ENCODE measurements around the gene TRMT1. TPM values are rescaled to one million over a fixed set of nuclear protein-coding genes. Genes with fewer than 3 reads are reported as not detected.

The TRMT1 gene
- total RNA-seq, 1 experiment from 2014 or later = 91.8 TPM

GRCh38 chr19:13103581-13104359 lies 12.8 kb downstream of the TRMT1 start:
- no peaks in the 10 kb centered on the region for H3K9me3 ChIP-seq (ENCODE audit: low read length)
- no peaks in the 10 kb centered on the region for H4K20me1 ChIP-seq (ENCODE audit: low read length)
- TF ChIP-seq EZH2 (IDR thresholded peaks at IDR 0.05; ENCODE audit: low read length, unreplicated experiment) (no peak), CTCF (conservative IDR thresholded peaks at IDR 0.05; ENCODE audit: low read depth, low read length) (no peak), EZH2phosphoT487 (IDR thresholded peaks at IDR 0.05; ENCODE audit: borderline replicate concordance, low read length) (no peak)
- ChIA-PET CTCF (interaction anchor here (0.6 to 2.3 kb wide), 4 partner anchors 126 to 1507 kb away, joined by 8 to 19 read pairs (median 12); no protein-coding TSS in a partner anchor), POLR2A (ENCODE audit: unreplicated experiment) (no interaction called here)
- peaks cover 10% of the 10 kb centered on the region; the same call in 1 of the 2 replicates for H3K4me1 ChIP-seq (ENCODE audit: insufficient read depth, low read length)
- H3K4me2 ChIP-seq (ENCODE audit: low read length) = peak overlapping the region; percentile 52
- H2AFZ ChIP-seq (ENCODE audit: low read length) = peak overlapping the region; percentile 70
- H3K36me3 ChIP-seq (ENCODE audit: low read depth, low read length) = 0 out of 2 replicates have a peak, but pooled peaks cover 2% of the 10 kb centered on the region
- intact Hi-C loops (cut with micrococcal nuclease) = loop anchor here (5.0 kb wide), 1 partner anchor 49 kb away; the partner anchor contains the start of genes IER2 and STX10
- H3K27me3 ChIP-seq (ENCODE audit: low read length) = no peaks in the 10 kb centered on the region
- H3K27ac ChIP-seq (ENCODE audit: low read length) = no peak overlapping the region
- no peaks in the 10 kb centered on the region for H3K9me2 ChIP-seq (replicated peaks; ENCODE audit: low read length)
- H3K79me2 ChIP-seq (ENCODE audit: low read length) = no peaks in the 10 kb centered on the region
- BruUV-seq (replicated peaks) = no TSS peak
- peak overlapping the region; percentile 14; the same call in 1 of the 2 replicates for H3K9ac ChIP-seq (ENCODE audit: low read length)
- ATAC-seq = no peak
- peak overlapping the region; percentile 57 for H3K4me3 ChIP-seq (ENCODE audit: low read length)
- DNase-seq = no peak
- H3F3A ChIP-seq (ENCODE audit: low read length, unreplicated experiment) = no peaks in the 10 kb centered on the region

GRCh38 chr19:13102666-13103580 lies 13.6 kb downstream of the TRMT1 start, which contains the start of gene LYL1:
LYL1 (minus strand) TSS chr19:13102858; CDS start chr19:13101171, 1,687 bp downstream.
- H3K79me2 ChIP-seq (ENCODE audit: low read length) = no peaks in the 10 kb centered on the region
- no peaks in the 10 kb centered on the region for H3K9me3 ChIP-seq (ENCODE audit: low read length)
- H3K4me1 ChIP-seq (ENCODE audit: insufficient read depth, low read length) = peaks cover 13% of the 10 kb centered on the region; the same call in 1 of the 2 replicates
- H3K4me3 ChIP-seq (ENCODE audit: low read length) = peak within 1 kb of the TSS; percentile 51
- H3K36me3 ChIP-seq (ENCODE audit: low read depth, low read length) = 0 out of 2 replicates have a peak, but pooled peaks cover 2% of the 10 kb centered on the region
- ATAC-seq (peak; percentile 37), DNase-seq (no peak)
- TF ChIP-seq EZH2 (IDR thresholded peaks at IDR 0.05; ENCODE audit: low read length, unreplicated experiment) (no peak), EZH2phosphoT487 (IDR thresholded peaks at IDR 0.05; ENCODE audit: borderline replicate concordance, low read length) (no peak), CTCF (conservative IDR thresholded peaks at IDR 0.05; ENCODE audit: low read depth, low read length) (no peak)
- H3K27me3 ChIP-seq (ENCODE audit: low read length) = no peaks in the 10 kb centered on the region
- ChIA-PET CTCF (interaction anchor here (0.7 kb wide), 1 partner anchor 147 kb away, joined by 19 read pairs; no protein-coding TSS in a partner anchor), POLR2A (ENCODE audit: unreplicated experiment) (no interaction called here)
- peak within 1 kb of the TSS; percentile 31 for H3K9ac ChIP-seq (ENCODE audit: low read length)
- peak within 1 kb of the TSS; percentile 69 for H2AFZ ChIP-seq (ENCODE audit: low read length)
- no peaks in the 10 kb centered on the region for H4K20me1 ChIP-seq (ENCODE audit: low read length)
- H3K9me2 ChIP-seq (replicated peaks; ENCODE audit: low read length) = no peaks in the 10 kb centered on the region
- peak within 1 kb of the TSS; percentile 73 for H3K4me2 ChIP-seq (ENCODE audit: low read length)
- intact Hi-C loops (cut with micrococcal nuclease) = loop anchor here (5.0 kb wide), 1 partner anchor 49 kb away; the partner anchor contains the start of genes IER2 and STX10
- no peaks in the 10 kb centered on the region for H3F3A ChIP-seq (ENCODE audit: low read length, unreplicated experiment)
- BruUV-seq (replicated peaks) = no TSS peak
- no peak within 1 kb of the TSS for H3K27ac ChIP-seq (ENCODE audit: low read length)

All from PC-3 (cell line).